Glutamatergic neuron (in vitro differentiated cells): ENCODE results near the gene GPHN. TPM values are rescaled to one million over a fixed set of nuclear protein-coding genes. Genes with fewer than 3 reads are reported as not detected.

Source experiments
- DNase-seq: peaks from one replicate; pipeline ENCODE4 v3.0.0; 2022
- H3K27ac Mint-ChIP-seq: one replicate; pipeline ENCODE4 v1.8.0; 2020; ENCODE audit warnings: mild to moderate bottlenecking, mixed read lengths, inconsistent platforms; ENCODE audit not compliant: unreplicated experiment
- H3K27me3 Mint-ChIP-seq: one replicate; pipeline ENCODE4 v1.8.0; 2020; ENCODE audit warnings: mild to moderate bottlenecking, moderate library complexity, mixed read lengths, inconsistent platforms; ENCODE audit not compliant: unreplicated experiment
- H3K36me3 Mint-ChIP-seq: one replicate; pipeline ENCODE4 v1.8.0; 2020; ENCODE audit warnings: mild to moderate bottlenecking, mixed read lengths, inconsistent platforms; ENCODE audit not compliant: unreplicated experiment
- H3K4me1 Mint-ChIP-seq: one replicate; pipeline ENCODE4 v1.8.0; 2020; ENCODE audit warnings: mild to moderate bottlenecking, low read depth, mixed read lengths, inconsistent platforms; ENCODE audit not compliant: unreplicated experiment
- H3K4me3 Mint-ChIP-seq: one replicate; pipeline ENCODE4 v1.8.0; 2020; ENCODE audit warnings: mild to moderate bottlenecking, mixed read lengths, inconsistent platforms; ENCODE audit not compliant: unreplicated experiment
- H3K9me3 Mint-ChIP-seq: one replicate; pipeline ENCODE4 v1.8.0; 2020; ENCODE audit warnings: mild to moderate bottlenecking, moderate library complexity, mixed read lengths, inconsistent platforms; ENCODE audit not compliant: unreplicated experiment
- total RNA-seq: library from RNA; stranded (reverse); fragmentation: NEBNext Ultra II Directional; extraction: Animal tissue kit (Norgen Biotek cat#: 25700); gene quantifications from one replicate; pipeline ENCODE4 v1.2.1, GENCODE V29; 2021; ENCODE audit not compliant: unreplicated experiment
- TF ChIP-seq, protein P1 (sequence below): fragments of 200-600 bp; sonication (generic); IDR thresholded peaks from one replicate; pipeline ENCODE4 v1.5.0; 2021; ENCODE audit not compliant: partially characterized antibody, unreplicated experiment

The GPHN gene
- total RNA-seq, 1 donor from 2014 or later: 29.8 TPM

DNA sequence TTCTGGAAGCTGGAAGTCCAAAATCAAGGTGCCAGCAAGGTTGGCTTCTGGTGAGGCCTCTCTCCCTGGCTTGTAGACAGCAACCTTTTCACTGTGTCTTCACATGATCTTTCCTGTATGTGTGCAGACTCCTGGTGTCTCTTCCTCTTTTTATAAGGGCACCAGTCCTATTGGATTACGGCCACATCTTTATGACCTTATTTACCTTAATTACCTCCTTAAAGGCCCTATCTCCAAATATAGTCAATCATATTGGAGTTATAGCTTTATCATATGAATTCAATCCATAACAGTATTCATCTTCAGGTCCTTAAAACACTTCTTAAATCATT lies 660.1 kb downstream of the GPHN start:
- Mint-ChIP-seq H3K4me3 (no peak overlapping the region), H3K4me1 (no peaks in the 10 kb centered on the region), H3K36me3 (peaks cover 8% of the 10 kb centered on the region), H3K9me3 (no peaks in the 10 kb centered on the region), H3K27ac (no peak overlapping the region), H3K27me3 (peaks cover 2% of the 10 kb centered on the region)
- TF ChIP-seq, protein P1, sequence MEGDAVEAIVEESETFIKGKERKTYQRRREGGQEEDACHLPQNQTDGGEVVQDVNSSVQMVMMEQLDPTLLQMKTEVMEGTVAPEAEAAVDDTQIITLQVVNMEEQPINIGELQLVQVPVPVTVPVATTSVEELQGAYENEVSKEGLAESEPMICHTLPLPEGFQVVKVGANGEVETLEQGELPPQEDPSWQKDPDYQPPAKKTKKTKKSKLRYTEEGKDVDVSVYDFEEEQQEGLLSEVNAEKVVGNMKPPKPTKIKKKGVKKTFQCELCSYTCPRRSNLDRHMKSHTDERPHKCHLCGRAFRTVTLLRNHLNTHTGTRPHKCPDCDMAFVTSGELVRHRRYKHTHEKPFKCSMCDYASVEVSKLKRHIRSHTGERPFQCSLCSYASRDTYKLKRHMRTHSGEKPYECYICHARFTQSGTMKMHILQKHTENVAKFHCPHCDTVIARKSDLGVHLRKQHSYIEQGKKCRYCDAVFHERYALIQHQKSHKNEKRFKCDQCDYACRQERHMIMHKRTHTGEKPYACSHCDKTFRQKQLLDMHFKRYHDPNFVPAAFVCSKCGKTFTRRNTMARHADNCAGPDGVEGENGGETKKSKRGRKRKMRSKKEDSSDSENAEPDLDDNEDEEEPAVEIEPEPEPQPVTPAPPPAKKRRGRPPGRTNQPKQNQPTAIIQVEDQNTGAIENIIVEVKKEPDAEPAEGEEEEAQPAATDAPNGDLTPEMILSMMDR: no peak
- no peak for DNase-seq

DNA sequence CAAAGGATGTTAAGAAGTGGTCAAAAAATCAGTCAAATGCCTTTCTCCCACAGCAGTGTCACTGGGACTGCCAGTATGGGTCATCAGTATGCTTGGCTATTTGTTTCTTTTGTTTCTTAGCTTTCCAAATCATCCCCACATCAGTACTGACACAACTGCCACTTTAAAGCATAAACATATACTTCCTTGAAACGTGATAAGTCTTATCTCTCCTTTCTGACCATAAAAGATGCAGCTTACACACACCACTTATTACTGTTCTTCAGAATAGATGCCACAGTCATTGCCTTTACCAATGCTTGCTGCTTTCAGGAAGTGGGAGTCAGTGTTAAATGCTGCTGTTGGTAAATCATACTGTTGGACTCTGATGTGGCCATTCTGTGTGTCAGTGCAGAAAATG lies 662.7 kb downstream of the GPHN start:
- Mint-ChIP-seq H3K9me3 (no peaks in the 10 kb centered on the region), H3K36me3 (peaks cover 17% of the 10 kb centered on the region), H3K4me3 (no peak overlapping the region), H3K4me1 (no peaks in the 10 kb centered on the region), H3K27me3 (peaks cover 2% of the 10 kb centered on the region), H3K27ac (no peak overlapping the region)
- no peak for DNase-seq
- TF ChIP-seq, protein P1: no peak

DNA sequence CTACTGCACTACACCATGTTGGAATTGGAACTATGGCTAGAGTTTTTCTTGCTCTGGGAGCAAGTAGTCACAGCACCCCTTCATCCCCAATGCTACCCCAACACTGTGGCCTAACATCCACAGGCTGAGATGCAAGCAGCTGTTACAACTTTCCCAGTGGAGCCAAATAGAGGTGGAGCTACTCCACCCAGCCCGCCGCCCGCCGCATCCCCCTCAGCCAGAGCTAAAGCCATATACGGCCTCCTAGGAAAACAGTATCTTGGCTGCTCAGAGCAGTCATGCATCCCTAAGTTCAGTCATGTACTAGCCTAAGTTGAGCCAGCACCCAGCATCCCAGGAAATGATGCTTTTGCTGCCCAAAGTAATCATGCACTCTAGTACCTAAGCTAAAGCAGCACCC lies 664.1 kb downstream of the GPHN start:
- H3K27ac Mint-ChIP-seq: no peak overlapping the region
- peaks cover 17% of the 10 kb centered on the region for H3K36me3 Mint-ChIP-seq
- no peak for DNase-seq
- no peak overlapping the region for H3K4me3 Mint-ChIP-seq
- H3K9me3 Mint-ChIP-seq: no peaks in the 10 kb centered on the region
- TF ChIP-seq, protein P1: no peak
- peaks cover 2% of the 10 kb centered on the region for H3K27me3 Mint-ChIP-seq
- no peaks in the 10 kb centered on the region for H3K4me1 Mint-ChIP-seq

DNA sequence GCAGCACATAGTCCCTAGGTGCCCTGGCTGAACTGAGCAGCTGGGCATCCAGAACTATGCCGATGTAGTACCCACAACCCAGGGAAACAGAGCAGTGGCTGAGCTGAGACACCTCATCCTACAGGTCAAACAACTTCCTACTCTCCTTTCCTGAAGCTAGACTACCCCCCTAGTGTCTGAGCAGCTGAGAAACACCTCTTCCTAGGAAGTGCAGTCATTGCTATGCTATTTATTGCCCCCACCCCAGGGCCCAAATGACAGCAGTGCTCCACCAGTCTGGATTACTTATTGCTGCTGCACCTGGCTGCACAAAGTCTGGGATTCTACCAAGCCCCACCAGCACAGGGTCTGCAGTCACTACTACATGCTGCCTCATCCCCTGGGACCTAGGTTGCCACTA lies 664.6 kb downstream of the GPHN start:
- no peak overlapping the region for H3K27ac Mint-ChIP-seq

DNA sequence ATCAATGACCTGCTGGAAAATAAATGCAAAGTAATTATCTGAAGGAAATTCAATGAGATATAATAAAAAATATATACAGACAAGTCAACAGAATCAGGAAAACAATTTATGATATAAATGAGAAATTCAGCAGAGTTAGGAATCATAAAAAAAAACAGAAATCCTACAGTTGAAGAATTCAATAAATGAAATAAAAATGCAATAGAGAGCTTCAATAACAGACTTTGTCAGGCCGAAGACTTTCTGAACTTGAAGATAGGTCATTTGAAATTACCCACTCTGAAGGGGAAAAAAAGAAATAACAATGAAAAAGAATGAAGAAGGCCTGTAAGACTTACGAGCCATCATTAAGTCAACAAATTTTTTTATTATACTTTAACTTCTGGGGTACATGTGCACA lies 665.8 kb downstream of the GPHN start:
- no peak overlapping the region for H3K4me3 Mint-ChIP-seq
- TF ChIP-seq, protein P1: no peak
- no peak for DNase-seq
- H3K4me1 Mint-ChIP-seq: no peaks in the 10 kb centered on the region
- peaks cover 2% of the 10 kb centered on the region for H3K27me3 Mint-ChIP-seq
- H3K36me3 Mint-ChIP-seq: peaks cover 23% of the 10 kb centered on the region
- H3K9me3 Mint-ChIP-seq: no peaks in the 10 kb centered on the region
- no peak overlapping the region for H3K27ac Mint-ChIP-seq

More for the DNA sequence above, 664.6 kb downstream of the GPHN start:
- Mint-ChIP-seq H3K9me3 (no peaks in the 10 kb centered on the region), H3K4me3 (no peak overlapping the region), H3K27me3 (peaks cover 2% of the 10 kb centered on the region), H3K4me1 (no peaks in the 10 kb centered on the region), H3K36me3 (peaks cover 17% of the 10 kb centered on the region)
- TF ChIP-seq, protein P1: no peak
- no peak for DNase-seq
